Measurements from ENCODE around the gene ATP10A.

- TF ChIP-seq EGR1 (IDR thresholded peaks at IDR 0.05; ENCODE audit: low read depth) (no peak), ZFX (IDR thresholded peaks at IDR 0.05) (no peak), MAX (IDR thresholded peaks at IDR 0.05) (no peak), POLR2A (IDR thresholded peaks at IDR 0.05; ENCODE audit: borderline replicate concordance, extremely low read depth, insufficient read depth, insufficient read length) (no peak)
- TF ChIP-seq, protein P1, sequence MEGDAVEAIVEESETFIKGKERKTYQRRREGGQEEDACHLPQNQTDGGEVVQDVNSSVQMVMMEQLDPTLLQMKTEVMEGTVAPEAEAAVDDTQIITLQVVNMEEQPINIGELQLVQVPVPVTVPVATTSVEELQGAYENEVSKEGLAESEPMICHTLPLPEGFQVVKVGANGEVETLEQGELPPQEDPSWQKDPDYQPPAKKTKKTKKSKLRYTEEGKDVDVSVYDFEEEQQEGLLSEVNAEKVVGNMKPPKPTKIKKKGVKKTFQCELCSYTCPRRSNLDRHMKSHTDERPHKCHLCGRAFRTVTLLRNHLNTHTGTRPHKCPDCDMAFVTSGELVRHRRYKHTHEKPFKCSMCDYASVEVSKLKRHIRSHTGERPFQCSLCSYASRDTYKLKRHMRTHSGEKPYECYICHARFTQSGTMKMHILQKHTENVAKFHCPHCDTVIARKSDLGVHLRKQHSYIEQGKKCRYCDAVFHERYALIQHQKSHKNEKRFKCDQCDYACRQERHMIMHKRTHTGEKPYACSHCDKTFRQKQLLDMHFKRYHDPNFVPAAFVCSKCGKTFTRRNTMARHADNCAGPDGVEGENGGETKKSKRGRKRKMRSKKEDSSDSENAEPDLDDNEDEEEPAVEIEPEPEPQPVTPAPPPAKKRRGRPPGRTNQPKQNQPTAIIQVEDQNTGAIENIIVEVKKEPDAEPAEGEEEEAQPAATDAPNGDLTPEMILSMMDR (IDR thresholded peaks at IDR 0.05 in 2 of 3, conservative IDR thresholded peaks at IDR 0.05 in 1 of 3; ENCODE audit: borderline replicate concordance in 1 of 3, insufficient read depth in 1 of 3, low read depth in 2 of 3, low read length in 2 of 3): no peak
Measured at GRCh38 chr15:25674913-25675312, 188.2 kb downstream of the ATP10A start.
